T-cell (primary cell): ENCODE data around the gene PCYT2. TPM values are rescaled to one million over a fixed set of nuclear protein-coding genes. Genes with fewer than 3 reads are reported as not detected.

Experiments
- ATAC-seq, 4 experiments: fragments of 200-7000 bp in 3 of 4; fragments of 150-1000 bp in 1 of 4; cut with Tn5 transposase; replicated peaks in 1 of 4; 1 replicate in 3 of 4; 2 replicates in 1 of 4; pipeline ENCODE4 v1.10.0; 2021; ENCODE audit warnings: moderate library complexity in 3 of 4, mild to moderate bottlenecking in 2 of 4, moderate number of reproducible peaks in 1 of 4
- CTCF ChIA-PET, 2 donors: fragments of 300-600 bp; sonication (Branson Sonifier 250); formaldehyde crosslinking; loops; one replicate each; lab custom pipeline; 2022; ENCODE audit warnings: antibody characterized with exemption in 2 of 2; lab: Charles Lee
- POLR2A ChIA-PET, 2 donors: fragments of 300-600 bp; sonication (Branson Sonifier 250); formaldehyde crosslinking; loops; one replicate each; lab custom pipeline; 2022; ENCODE audit warnings: antibody characterized with exemption in 2 of 2; lab: Charles Lee
- DNase-seq, 35 experiments: peaks; one replicate each; pipeline versions ENCODE4 v3.0.0 to v3.0.0-alpha.2; 2013 to 2023
- H3K27ac ChIP-seq: one replicate; pipeline ENCODE4 v1.5.1; 2013; ENCODE audit warnings: low read length
- H3K27me3 ChIP-seq, 2 experiments: replicated peaks in 1 of 2; 1 replicate in 1 of 2; 2 replicates in 1 of 2; pipeline versions ENCODE4 v1.6.1 to v1.7.0; 2013; ENCODE audit warnings: low read length in 1 of 2, mixed read lengths in 1 of 2; ENCODE audit not compliant: control insufficient read depth in 2 of 2, insufficient read depth in 2 of 2; ENCODE audit errors: extremely low read depth in 1 of 2
- H3K36me3 ChIP-seq, 2 donors: 1 replicate in 1 of 2; 2 replicates in 1 of 2; pipeline versions ENCODE4 v1.6.1 to v1.7.0; 2013; ENCODE audit warnings: low read length in 1 of 2; ENCODE audit not compliant: control insufficient read depth in 2 of 2, insufficient read depth in 1 of 2; ENCODE audit errors: extremely low read depth in 1 of 2
- H3K4me1 ChIP-seq, 2 experiments: 1 replicate in 1 of 2; 2 replicates in 1 of 2; pipeline versions ENCODE4 v1.6.1 to v1.7.0; 2013; ENCODE audit warnings: low read length in 2 of 2, mixed read lengths in 1 of 2; ENCODE audit not compliant: insufficient read depth in 2 of 2, control insufficient read depth in 1 of 2; ENCODE audit errors: extremely low read depth in 1 of 2
- H3K4me3 ChIP-seq, 2 donors: 1 replicate in 1 of 2; 2 replicates in 1 of 2; pipeline versions ENCODE4 v1.5.1 to v1.7.0; 2013; ENCODE audit warnings: mild to moderate bottlenecking in 2 of 2, low read length in 1 of 2, moderate library complexity in 1 of 2; ENCODE audit not compliant: control insufficient read depth in 1 of 2; ENCODE audit errors: extremely low read depth in 1 of 2
- H3K9me3 ChIP-seq: 2 replicates; pipeline ENCODE4 v1.7.0; 2013
- H3K27ac Mint-ChIP-seq, 2 donors: one replicate each; pipeline ENCODE4 v1.8.0; 2020 to 2021; ENCODE audit warnings: mild to moderate bottlenecking in 2 of 2, mixed read lengths in 2 of 2
- H3K27me3 Mint-ChIP-seq, 2 donors: one replicate each; pipeline ENCODE4 v1.8.0; 2021 to 2022; ENCODE audit warnings: mixed read lengths in 2 of 2
- H3K36me3 Mint-ChIP-seq: one replicate; pipeline ENCODE4 v1.8.0; 2021; ENCODE audit warnings: mixed read lengths
- H3K4me1 Mint-ChIP-seq, 3 donors: one replicate each; pipeline ENCODE4 v1.8.0; 2020 to 2022; ENCODE audit warnings: mixed read lengths in 3 of 3, mild to moderate bottlenecking in 1 of 3
- H3K4me3 Mint-ChIP-seq, 3 donors: one replicate each; pipeline ENCODE4 v1.8.0; 2020 to 2022; ENCODE audit warnings: mild to moderate bottlenecking in 3 of 3, mixed read lengths in 3 of 3, moderate library complexity in 3 of 3
- H3K9me3 Mint-ChIP-seq, 3 donors: one replicate each; pipeline ENCODE4 v1.8.0; 2020 to 2022; ENCODE audit warnings: mixed read lengths in 3 of 3
- WGBS: methylation state at CpG from one replicate; pipeline ENCODE4 v1.1.5; 2013; ENCODE audit warnings: missing lambda C conversion rate; ENCODE audit not compliant: insufficient coverage; 5-methylcytosine and 5-hydroxymethylcytosine counted together
- total RNA-seq, 35 experiments: library from RNA in 6 of 35; stranded (reverse) in 6 of 35; fragments of 120-200 nt in 1 of 35; gene quantifications; one replicate each; pipeline versions ENCODE4 v1.2.1 to v1.2.4 and lab custom pipeline; 2013 to 2026

PCYT2 gene
- total RNA-seq (10 to 100 TPM; 24.5 to 55.2 (median 48.2) TPM), total RNA-seq (lab: John Stamatoyannopoulos, UW) (11.7 to 68.1 (median 33.4) reads per million in 29 experiments)
- total RNA-seq (2013) = 26.0 TPM

- WGBS = 12% methylated on average over 30 of the region's 84 CpGs
- CTCF ChIA-PET = no interaction called here
Measured at GRCh38 chr17:81911277-81911961, at the start of gene PCYT2. TSS of gene PCYT2 (minus strand) at chr17:81911399. CDS start at chr17:81911355, 44 bp downstream.

GRCh38 chr17:81960130-81960958 is 49.1 kb upstream of the PCYT2 start:
- DNase-seq = peak in 1 of 35 experiments; percentile 18
- peak in 1 of 4 experiments; percentile 3 for ATAC-seq
- peaks cover 0 to 36% of the 10 kb centered on the region in 2 donors for H3K27me3 Mint-ChIP-seq
- 5% methylated on average over 88 of the region's 98 CpGs for WGBS
- H3K9me3 Mint-ChIP-seq = no peaks in the 10 kb centered on the region
- Histone ChIP-seq H3K4me1 (peaks cover 6 to 33% of the 10 kb centered on the region in 2 experiments), H3K9me3 (no peaks in the 10 kb centered on the region), H3K4me3 (peak overlapping the region; percentile 21 to 44), H3K27ac (no peak overlapping the region), H3K27me3 (peaks cover 5 to 70% of the 10 kb centered on the region in 2 experiments), H3K36me3 (no peaks in the 10 kb centered on the region)
- CTCF ChIA-PET = interaction anchor here (0.6 to 2.0 kb wide), 6 partner anchors 14 to 337 kb away, joined by 4 to 26 read pairs (median 4); partner anchors contain the start of genes CENPX (in 2 of the 2), DCXR (in 1 of the 2) and LRRC45 (in 1 of the 2)
- peak overlapping the region in 1 of 3 donors; percentile 4 for H3K4me3 Mint-ChIP-seq
- H3K36me3 Mint-ChIP-seq = no peaks in the 10 kb centered on the region
- peaks cover 0 to 13% (median 0%) of the 10 kb centered on the region in 3 donors for H3K4me1 Mint-ChIP-seq
- POLR2A ChIA-PET = no interaction called here
- no peak overlapping the region for H3K27ac Mint-ChIP-seq

More at GRCh38 chr17:81911277-81911961, at the start of gene PCYT2:
- POLR2A ChIA-PET = no interaction called here
- H3K36me3 ChIP-seq = peaks cover 45 to 68% of the 10 kb centered on the region in 2 donors
- peak within 1 kb of the TSS; percentile 70 to 90 for H3K4me3 ChIP-seq
- Mint-ChIP-seq H3K9me3 (no peaks in the 10 kb centered on the region), H3K4me3 (peak within 1 kb of the TSS; percentile 69 to 85 (median 82)), H3K27me3 (no peaks in the 10 kb centered on the region), H3K36me3 (peaks cover 21% of the 10 kb centered on the region), H3K27ac (peak within 1 kb of the TSS; percentile 52 to 69), H3K4me1 (peaks cover 7 to 18% (median 14%) of the 10 kb centered on the region in 3 donors)
- H3K27me3 ChIP-seq = no peaks in the 10 kb centered on the region
- peaks cover 5 to 39% of the 10 kb centered on the region in 2 experiments for H3K4me1 ChIP-seq
- peak; percentile 75 to 96 (median 89) for DNase-seq
- H3K9me3 ChIP-seq = no peaks in the 10 kb centered on the region
- H3K27ac ChIP-seq = peak within 1 kb of the TSS; percentile 47
- peak; percentile 90 to 94 (median 92) for ATAC-seq

GRCh38 chr17:81959362-81960129 is 48.3 kb upstream of the PCYT2 start:
- Histone ChIP-seq H3K9me3 (no peaks in the 10 kb centered on the region), H3K4me1 (peaks cover 6 to 33% of the 10 kb centered on the region in 2 experiments), H3K36me3 (no peaks in the 10 kb centered on the region), H3K4me3 (peak overlapping the region; percentile 21 to 38), H3K27me3 (peaks cover 5 to 75% of the 10 kb centered on the region in 2 experiments), H3K27ac (no peak overlapping the region)
- Mint-ChIP-seq H3K27me3 (peaks cover 0 to 37% of the 10 kb centered on the region in 2 donors), H3K4me3 (peak overlapping the region in 2 of 3 donors; percentile 59 to 72), H3K9me3 (no peaks in the 10 kb centered on the region), H3K4me1 (peaks cover 0 to 11% (median 0%) of the 10 kb centered on the region in 3 donors), H3K36me3 (no peaks in the 10 kb centered on the region), H3K27ac (no peak overlapping the region)
- DNase-seq (peak; percentile 45 to 95 (median 76)), ATAC-seq (peak; percentile 93 to 97 (median 95))
- ChIA-PET CTCF (interaction anchor here (0.6 to 2.0 kb wide), 9 partner anchors 15 to 338 kb away, joined by 3 to 26 read pairs (median 4); partner anchors contain the start of genes CENPX (in 2 of the 2), DCXR (in 1 of the 2) and LRRC45 (in 1 of the 2)), POLR2A (no interaction called here)
- WGBS = 1% methylated on average over 112 of the region's 112 CpGs

GRCh38 chr17:81958633-81959342 is 47.6 kb upstream of the PCYT2 start:
- H3K4me1 Mint-ChIP-seq = peaks cover 0 to 10% (median 0%) of the 10 kb centered on the region in 3 donors
- no peaks in the 10 kb centered on the region for H3K36me3 Mint-ChIP-seq
- Histone ChIP-seq H3K27me3 (peaks cover 5 to 76% of the 10 kb centered on the region in 2 experiments), H3K27ac (no peak overlapping the region), H3K4me3 (peak overlapping the region in 1 of 2 donors; percentile 38), H3K9me3 (no peaks in the 10 kb centered on the region), H3K36me3 (no peaks in the 10 kb centered on the region), H3K4me1 (peaks cover 6 to 30% of the 10 kb centered on the region in 2 experiments)
- ChIA-PET CTCF (interaction anchor here (0.6 to 2.0 kb wide), 6 partner anchors 16 to 339 kb away, joined by 4 to 26 read pairs (median 4); partner anchors contain the start of genes CENPX (in 2 of the 2), DCXR (in 1 of the 2) and LRRC45 (in 1 of the 2)), POLR2A (no interaction called here)
- no peaks in the 10 kb centered on the region for H3K9me3 Mint-ChIP-seq
- WGBS = 72% methylated on average over 13 of the region's 15 CpGs
- no peak for ATAC-seq
- H3K4me3 Mint-ChIP-seq = peak overlapping the region; percentile 51 to 72 (median 59)
- H3K27me3 Mint-ChIP-seq = peaks cover 0 to 30% of the 10 kb centered on the region in 2 donors
- DNase-seq = no peak
- no peak overlapping the region for H3K27ac Mint-ChIP-seq

- Mint-ChIP-seq H3K27ac (no peak overlapping the region), H3K36me3 (no peaks in the 10 kb centered on the region), H3K4me3 (peak overlapping the region in 1 of 3 donors; percentile 72), H3K9me3 (no peaks in the 10 kb centered on the region), H3K27me3 (peaks cover 0 to 22% of the 10 kb centered on the region in 2 donors), H3K4me1 (peaks cover 0 to 13% (median 0%) of the 10 kb centered on the region in 3 donors)
- CTCF ChIA-PET = no interaction called here
- Histone ChIP-seq H3K9me3 (no peaks in the 10 kb centered on the region), H3K27ac (no peak overlapping the region), H3K36me3 (no peaks in the 10 kb centered on the region), H3K4me3 (no peak overlapping the region), H3K27me3 (peaks cover 5 to 67% of the 10 kb centered on the region in 2 experiments), H3K4me1 (peaks cover 7 to 22% of the 10 kb centered on the region in 2 experiments)
- DNase-seq (no peak), ATAC-seq (no peak)
- WGBS = 85% methylated on average over 9 of the region's 19 CpGs
- POLR2A ChIA-PET = no interaction called here
Measured at GRCh38 chr17:81957691-81958432, 46.7 kb upstream of the PCYT2 start.
